GM12878 (cell line): ENCODE data around the gene C16orf78.

Experiments used
- CBFB ChIP-seq: IDR thresholded peaks from 2 replicates; pipeline ENCODE4 v1.6.1; 2016; ENCODE audit warnings: antibody characterized with exemption, low read depth
- CHD4 ChIP-seq: fragments of 200-600 bp; sonication (generic); IDR thresholded peaks from 2 replicates; pipeline ENCODE4 v1.6.1; 2016; ENCODE audit warnings: mild to moderate bottlenecking
- ESRRA ChIP-seq: IDR thresholded peaks from 2 replicates; pipeline ENCODE4 v1.6.1; 2012; ENCODE audit warnings: mild to moderate bottlenecking, low read length, improper control_type of control experiment
- FOXK2 ChIP-seq: fragments of 450-650 bp; IDR thresholded peaks from 2 replicates; pipeline ENCODE4 v1.6.1; 2017; ENCODE audit warnings: mild to moderate bottlenecking, moderate library complexity
- MXI1 ChIP-seq: fragments of 150-350 bp; IDR thresholded peaks from 2 replicates; pipeline ENCODE4 v1.6.1; 2011; ENCODE audit warnings: low read depth, mild to moderate bottlenecking, inconsistent platforms, low read length, improper control_type of control experiment
- POLR2A ChIP-seq: IDR thresholded peaks from 2 replicates; pipeline ENCODE4 v1.6.1; 2011; ENCODE audit warnings: low read depth, mild to moderate bottlenecking, low read length
- POLR2AphosphoS5 ChIP-seq: IDR thresholded peaks from 2 replicates; pipeline ENCODE4 v1.6.1; 2011; ENCODE audit warnings: mild to moderate bottlenecking, low read length, inconsistent platforms
- RAD21 ChIP-seq: IDR thresholded peaks from 2 replicates; pipeline ENCODE4 v1.6.1; 2011; ENCODE audit warnings: mild to moderate bottlenecking, low read depth, low read length, moderate library complexity; ENCODE audit not compliant: insufficient read depth
- TBL1XR1 ChIP-seq: IDR thresholded peaks from 2 replicates; pipeline ENCODE4 v1.6.1; 2012; ENCODE audit warnings: low read depth, low read length, improper control_type of control experiment
- ZNF274 ChIP-seq: IDR thresholded peaks from one replicate; pipeline ENCODE4 v1.8.0; 2011; ENCODE audit not compliant: insufficient read length, insufficient read depth
- TF ChIP-seq, protein P1 (sequence below), 3 experiments: IDR thresholded peaks in 2 of 3; conservative IDR thresholded peaks in 1 of 3; 2 replicates each; pipeline ENCODE4 v1.5.1; 2011; ENCODE audit warnings: low read depth in 3 of 3, low read length in 3 of 3, mild to moderate bottlenecking in 3 of 3, control low read depth in 2 of 3, moderate library complexity in 2 of 3, inconsistent platforms in 1 of 3, mixed read lengths in 1 of 3; ENCODE audit not compliant: control insufficient read depth in 2 of 3, insufficient read depth in 1 of 3; ENCODE audit errors: extremely low read depth in 1 of 3
- TF ChIP-seq, protein P2 (sequence below): IDR thresholded peaks from 2 replicates; pipeline ENCODE4 v1.6.1; 2011; ENCODE audit warnings: borderline replicate concordance, low read depth, mild to moderate bottlenecking, moderate library complexity, mixed read lengths, low read length; ENCODE audit not compliant: insufficient read depth; ENCODE audit errors: extremely low read length

DNA sequence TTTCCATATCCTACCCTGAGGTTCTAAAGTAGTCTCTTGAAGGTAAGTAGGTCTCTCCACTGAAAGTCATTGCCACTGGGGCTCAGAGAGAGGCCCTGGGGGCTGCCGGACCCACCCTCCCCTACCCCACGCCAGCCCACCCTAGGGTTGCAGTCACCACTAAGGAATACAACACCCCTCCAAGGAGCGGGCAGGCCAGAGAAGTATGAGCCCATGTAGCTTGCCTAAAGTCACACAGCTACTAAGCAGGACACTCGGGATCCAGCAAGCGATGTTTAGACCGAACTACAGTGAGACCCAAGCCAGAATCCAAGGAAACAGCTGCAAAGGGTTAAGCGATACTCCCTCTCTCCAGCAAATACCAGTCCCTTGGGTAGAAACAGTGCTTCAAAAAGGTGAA is 27.0 kb downstream of the C16orf78 start:
- TF ChIP-seq MXI1, result no peak
- TF ChIP-seq, protein P1, sequence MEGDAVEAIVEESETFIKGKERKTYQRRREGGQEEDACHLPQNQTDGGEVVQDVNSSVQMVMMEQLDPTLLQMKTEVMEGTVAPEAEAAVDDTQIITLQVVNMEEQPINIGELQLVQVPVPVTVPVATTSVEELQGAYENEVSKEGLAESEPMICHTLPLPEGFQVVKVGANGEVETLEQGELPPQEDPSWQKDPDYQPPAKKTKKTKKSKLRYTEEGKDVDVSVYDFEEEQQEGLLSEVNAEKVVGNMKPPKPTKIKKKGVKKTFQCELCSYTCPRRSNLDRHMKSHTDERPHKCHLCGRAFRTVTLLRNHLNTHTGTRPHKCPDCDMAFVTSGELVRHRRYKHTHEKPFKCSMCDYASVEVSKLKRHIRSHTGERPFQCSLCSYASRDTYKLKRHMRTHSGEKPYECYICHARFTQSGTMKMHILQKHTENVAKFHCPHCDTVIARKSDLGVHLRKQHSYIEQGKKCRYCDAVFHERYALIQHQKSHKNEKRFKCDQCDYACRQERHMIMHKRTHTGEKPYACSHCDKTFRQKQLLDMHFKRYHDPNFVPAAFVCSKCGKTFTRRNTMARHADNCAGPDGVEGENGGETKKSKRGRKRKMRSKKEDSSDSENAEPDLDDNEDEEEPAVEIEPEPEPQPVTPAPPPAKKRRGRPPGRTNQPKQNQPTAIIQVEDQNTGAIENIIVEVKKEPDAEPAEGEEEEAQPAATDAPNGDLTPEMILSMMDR (IDR thresholded peaks at IDR 0.05 in 2 of 3, conservative IDR thresholded peaks at IDR 0.05 in 1 of 3; ENCODE audit: control insufficient read depth in 2 of 3, extremely low read depth in 1 of 3, insufficient read depth in 1 of 3, low read depth in 3 of 3, low read length in 3 of 3), result no peak
- no peak for TF ChIP-seq CBFB
- no peak for TF ChIP-seq ESRRA
- TF ChIP-seq CHD4, result no peak
- TF ChIP-seq FOXK2, result no peak
- no peak for TF ChIP-seq POLR2AphosphoS5
- TF ChIP-seq POLR2A, result no peak
- TF ChIP-seq RAD21, result no peak
- TF ChIP-seq, protein P2, sequence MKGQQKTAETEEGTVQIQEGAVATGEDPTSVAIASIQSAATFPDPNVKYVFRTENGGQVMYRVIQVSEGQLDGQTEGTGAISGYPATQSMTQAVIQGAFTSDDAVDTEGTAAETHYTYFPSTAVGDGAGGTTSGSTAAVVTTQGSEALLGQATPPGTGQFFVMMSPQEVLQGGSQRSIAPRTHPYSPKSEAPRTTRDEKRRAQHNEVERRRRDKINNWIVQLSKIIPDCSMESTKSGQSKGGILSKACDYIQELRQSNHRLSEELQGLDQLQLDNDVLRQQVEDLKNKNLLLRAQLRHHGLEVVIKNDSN, result no peak
- TF ChIP-seq ZNF274, result no peak
- TF ChIP-seq TBL1XR1, result no peak
